CD14-positive monocyte (primary cell): ENCODE measurements around the gene CDC42BPB. TPM values are rescaled to one million over a fixed set of nuclear protein-coding genes. Genes with fewer than 3 reads are reported as not detected.
A peak's percentile ranks its signal among the peaks of the same experiment; 100 is the strongest.

Experiments used
- DNase-seq, 3 donors: peaks; one replicate each; pipeline ENCODE4 v3.0.0-alpha.2; 2011 to 2022
- H2AFZ ChIP-seq: 2 replicates; pipeline ENCODE4 v1.6.0; 2012; ENCODE audit warnings: mild to moderate bottlenecking, low read depth, low read length, inconsistent platforms; ENCODE audit not compliant: insufficient read depth, poor library complexity, severe bottlenecking
- H3K27ac ChIP-seq, 2 donors: 1 replicate in 1 of 2; 2 replicates in 1 of 2; pipeline ENCODE4 v1.5.1; 2012 to 2013; ENCODE audit warnings: low read length in 2 of 2, control low read depth in 1 of 2, inconsistent platforms in 1 of 2, low read depth in 1 of 2, mild to moderate bottlenecking in 1 of 2
- H3K27me3 ChIP-seq, 2 donors: one replicate each; pipeline versions ENCODE4 v1.6.0 to v1.6.1; 2011 to 2013; ENCODE audit warnings: low read length in 2 of 2; ENCODE audit not compliant: control insufficient read depth in 2 of 2, insufficient read depth in 2 of 2
- H3K36me3 ChIP-seq, 2 donors: replicated peaks in 1 of 2; 1 replicate in 1 of 2; 2 replicates in 1 of 2; pipeline versions ENCODE4 v1.5.1 to v1.6.1; 2012 to 2013; ENCODE audit warnings: low read length in 2 of 2, control low read depth in 1 of 2, inconsistent platforms in 1 of 2, mild to moderate bottlenecking in 1 of 2; ENCODE audit not compliant: insufficient read depth in 2 of 2, control insufficient read depth in 1 of 2
- H3K4me1 ChIP-seq, 2 donors: 1 replicate in 1 of 2; 2 replicates in 1 of 2; pipeline versions ENCODE4 v1.5.1 to v1.6.1; 2012 to 2013; ENCODE audit warnings: low read length in 2 of 2, control low read depth in 1 of 2, inconsistent platforms in 1 of 2, mild to moderate bottlenecking in 1 of 2, moderate library complexity in 1 of 2; ENCODE audit not compliant: insufficient read depth in 2 of 2, control insufficient read depth in 1 of 2
- H3K4me2 ChIP-seq: replicated peaks from 2 replicates; pipeline ENCODE3; 2012; ENCODE audit warnings: low read length, moderate library complexity, mild to moderate bottlenecking; ENCODE audit not compliant: poor library complexity, severe bottlenecking; ENCODE audit errors: extremely low read depth
- H3K4me3 ChIP-seq, 3 experiments: fragments of 200-600 bp in 1 of 3; sonication (generic) in 1 of 3; replicated peaks in 1 of 3; 1 replicate in 2 of 3; 2 replicates in 1 of 3; pipeline ENCODE4 v1.5.1; 2011 to 2013; ENCODE audit warnings: low read length in 3 of 3, mild to moderate bottlenecking in 3 of 3, control low read depth in 2 of 3, low read depth in 2 of 3, inconsistent platforms in 1 of 3, moderate library complexity in 1 of 3
- H3K79me2 ChIP-seq: 2 replicates; pipeline ENCODE4 v1.6.0; 2012; ENCODE audit warnings: mild to moderate bottlenecking, control low read depth, inconsistent platforms, low read length, moderate library complexity; ENCODE audit not compliant: insufficient read depth
- H3K9ac ChIP-seq: 2 replicates; pipeline ENCODE4 v1.6.0; 2017; ENCODE audit warnings: low read length, mild to moderate bottlenecking; ENCODE audit not compliant: insufficient read depth, poor library complexity, severe bottlenecking
- H3K9me3 ChIP-seq, 2 donors: replicated peaks in 1 of 2; 1 replicate in 1 of 2; 2 replicates in 1 of 2; pipeline versions ENCODE4 v1.5.1 to v1.6.1; 2012 to 2013; ENCODE audit warnings: low read length in 2 of 2, control low read depth in 1 of 2; ENCODE audit not compliant: control insufficient read depth in 1 of 2, insufficient read depth in 1 of 2
- H4K20me1 ChIP-seq: 2 replicates; pipeline ENCODE4 v1.6.0; 2012; ENCODE audit warnings: mild to moderate bottlenecking, low read length, control low read depth, moderate library complexity; ENCODE audit not compliant: insufficient read depth
- H3K27ac Mint-ChIP-seq, 7 donors: one replicate each; pipeline ENCODE4 v1.8.0; 2020; ENCODE audit warnings: mild to moderate bottlenecking in 7 of 7, mixed read lengths in 7 of 7, moderate library complexity in 6 of 7, inconsistent platforms in 2 of 7
- H3K27me3 Mint-ChIP-seq, 3 donors: one replicate each; pipeline ENCODE4 v1.8.0; 2021 to 2022; ENCODE audit warnings: low read depth in 3 of 3, mild to moderate bottlenecking in 3 of 3, mixed read lengths in 3 of 3, moderate library complexity in 3 of 3, inconsistent platforms in 1 of 3
- H3K36me3 Mint-ChIP-seq, 2 donors: one replicate each; pipeline ENCODE4 v1.8.0; 2020; ENCODE audit warnings: mixed read lengths in 2 of 2, inconsistent platforms in 1 of 2, mild to moderate bottlenecking in 1 of 2
- H3K4me1 Mint-ChIP-seq: one replicate; pipeline ENCODE4 v1.8.0; 2020; ENCODE audit warnings: mild to moderate bottlenecking, mixed read lengths
- H3K4me3 Mint-ChIP-seq, 2 donors: one replicate each; pipeline ENCODE4 v1.8.0; 2020; ENCODE audit warnings: mild to moderate bottlenecking in 2 of 2, mixed read lengths in 2 of 2, moderate library complexity in 1 of 2
- H3K9me3 Mint-ChIP-seq, 7 donors: one replicate each; pipeline ENCODE4 v1.8.0; 2020 to 2022; ENCODE audit warnings: mixed read lengths in 7 of 7, mild to moderate bottlenecking in 6 of 7, moderate library complexity in 6 of 7, inconsistent platforms in 2 of 7
- CTCF ChIP-seq: fragments of 200-600 bp; IDR thresholded peaks from one replicate; pipeline ENCODE4 v1.8.0; 2022; ENCODE audit warnings: antibody characterized with exemption, mild to moderate bottlenecking
- WGBS: methylation state at CpG from one replicate; pipeline ENCODE4 v1.1.5; 2013; ENCODE audit warnings: missing lambda C conversion rate; ENCODE audit not compliant: insufficient coverage; 5-methylcytosine and 5-hydroxymethylcytosine counted together
- intact Hi-C, 2 donors: fragments of 100-400 bp; cut with micrococcal nuclease; formaldehyde crosslinking; loops; one replicate each; pipeline versions ENCODE4 v1.15.0 to v1.15.1; 2023
- polyA plus RNA-seq, 3 donors: library from polyadenylated mRNA; depleted of rRNA in 1 of 3; unstranded in 2 of 3; stranded (reverse) in 1 of 3; fragments of 300-500 nt in 2 of 3; fragments of >200 nt in 1 of 3; fragmentation: Illumina TruSeq in 2 of 3; gene quantifications; 1 replicate in 2 of 3; 2 replicates in 1 of 3; pipeline ENCODE4 v1.2.3, GENCODE V29; 2012 to 2021

The CDC42BPB gene
- polyA plus RNA-seq, 3 donors: 0.25 to 19.0 (median 0.60) TPM

GRCh38 chr14:103104654-103105452, 47.5 kb upstream of the CDC42BPB start:
- H2AFZ ChIP-seq: peak overlapping the region; percentile 44
- no peak overlapping the region for H3K27ac ChIP-seq
- peaks cover 39 to 61% of the 10 kb centered on the region in 2 donors for H3K4me1 ChIP-seq
- Mint-ChIP-seq H3K4me3 (peak overlapping the region in 1 of 2 donors; percentile 75), H3K27ac (peak overlapping the region in 4 of 7 donors; percentile 20 to 65 (median 46)), H3K27me3 (peaks cover 40 to 52% (median 44%) of the 10 kb centered on the region in 3 donors), H3K9me3 (peaks cover 0 to 18% (median 5%) of the 10 kb centered on the region in 7 donors), H3K36me3 (peaks cover 7 to 8% of the 10 kb centered on the region in 2 donors), H3K4me1 (peaks cover 32% of the 10 kb centered on the region)
- H3K27me3 ChIP-seq: peaks cover 21 to 38% of the 10 kb centered on the region in 2 donors
- H3K4me3 ChIP-seq: peak overlapping the region in 1 of 3 experiments; percentile 28
- DNase-seq: peak; percentile 55 to 69 (median 61)
- 7% methylated on average over 58 of the region's 59 CpGs for WGBS
- H3K9ac ChIP-seq: no peak overlapping the region
- no peaks in the 10 kb centered on the region for H4K20me1 ChIP-seq
- intact Hi-C loops: loop anchor here (1.0 to 5.0 kb wide), 6 partner anchors 18 to 82 kb away; partner anchors contain the start of gene TNFAIP2 (in 1 of the 2)
- no peaks in the 10 kb centered on the region for H3K79me2 ChIP-seq
- TF ChIP-seq CTCF: peak; percentile 86
- no peaks in the 10 kb centered on the region for H3K36me3 ChIP-seq
- H3K4me2 ChIP-seq: peak overlapping the region; percentile 60
- H3K9me3 ChIP-seq: peaks cover 0 to 10% of the 10 kb centered on the region in 2 donors

GRCh38 chr14:103104389-103104653, 47.0 kb upstream of the CDC42BPB start:
- Mint-ChIP-seq H3K4me1 (peaks cover 28% of the 10 kb centered on the region), H3K36me3 (peaks cover 7 to 8% of the 10 kb centered on the region in 2 donors), H3K27ac (no peak overlapping the region), H3K4me3 (peak overlapping the region in 1 of 2 donors; percentile 42), H3K27me3 (peaks cover 40 to 52% (median 44%) of the 10 kb centered on the region in 3 donors), H3K9me3 (peaks cover 0 to 18% (median 5%) of the 10 kb centered on the region in 7 donors)
- H2AFZ ChIP-seq: peak overlapping the region; percentile 44
- H3K9ac ChIP-seq: no peak overlapping the region
- peak overlapping the region in 1 of 3 experiments; percentile 61 for H3K4me3 ChIP-seq
- H3K27ac ChIP-seq: no peak overlapping the region
- no peak for TF ChIP-seq CTCF
- no peaks in the 10 kb centered on the region for H4K20me1 ChIP-seq
- no peaks in the 10 kb centered on the region for H3K79me2 ChIP-seq
- intact Hi-C loops: loop anchor here (2.0 to 5.0 kb wide), 4 partner anchors 18 to 83 kb away; partner anchors contain the start of gene TNFAIP2 (in 1 of the 2)
- peaks cover 0 to 10% of the 10 kb centered on the region in 2 donors for H3K9me3 ChIP-seq
- H3K4me2 ChIP-seq: peak overlapping the region; percentile 60
- no peaks in the 10 kb centered on the region for H3K36me3 ChIP-seq
- peaks cover 21 to 38% of the 10 kb centered on the region in 2 donors for H3K27me3 ChIP-seq
- H3K4me1 ChIP-seq: peaks cover 36 to 57% of the 10 kb centered on the region in 2 donors
- WGBS: 23% methylated on average over 8 of the region's 20 CpGs
- no peak for DNase-seq
